Measurements from ENCODE around the gene ARMC2. TPM values are rescaled to one million over a fixed set of nuclear protein-coding genes. Genes with fewer than 3 reads are reported as not detected.

Gene ARMC2
- polyA plus RNA-seq, 1 of the 3 experiments (the other 2 are of a cell fraction) = 2.4 TPM

DNA sequence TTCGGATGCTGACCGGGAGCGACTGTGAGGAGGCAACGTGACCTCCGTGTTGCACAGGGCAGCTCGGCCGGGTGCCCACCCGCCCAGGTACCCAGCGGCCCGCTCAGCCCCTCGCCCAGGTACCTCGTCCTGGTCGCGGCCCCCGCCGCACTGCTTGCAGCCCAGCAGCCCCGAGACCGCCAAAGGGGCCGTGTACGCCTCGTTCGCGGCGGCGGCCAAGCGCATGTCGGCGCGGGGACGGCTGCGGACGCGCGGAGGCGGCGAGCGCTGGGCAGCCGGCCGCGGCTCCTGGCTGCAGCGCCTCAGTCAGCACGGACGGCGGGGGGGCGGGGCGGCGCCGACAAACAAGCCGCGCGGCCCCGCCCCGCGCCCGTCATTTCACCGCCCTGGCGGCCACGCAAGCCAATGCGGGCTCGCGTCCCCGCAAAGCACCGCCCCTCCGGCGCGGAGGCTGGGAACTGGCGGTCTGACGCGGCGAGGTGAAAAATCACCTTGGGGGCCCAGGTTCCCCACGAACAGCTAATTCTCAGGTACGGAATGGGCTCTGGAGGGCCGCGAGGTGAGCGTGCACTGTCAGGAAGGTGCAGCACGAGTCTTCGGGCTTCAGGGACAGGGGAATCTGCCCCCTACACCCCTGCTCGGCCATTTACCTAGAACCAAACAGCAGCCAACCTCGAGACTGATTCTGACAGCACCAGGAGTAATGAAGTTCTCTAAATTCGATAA lies 161.2 kb downstream of the ARMC2 start (continued):
- TF ChIP-seq, protein P1, sequence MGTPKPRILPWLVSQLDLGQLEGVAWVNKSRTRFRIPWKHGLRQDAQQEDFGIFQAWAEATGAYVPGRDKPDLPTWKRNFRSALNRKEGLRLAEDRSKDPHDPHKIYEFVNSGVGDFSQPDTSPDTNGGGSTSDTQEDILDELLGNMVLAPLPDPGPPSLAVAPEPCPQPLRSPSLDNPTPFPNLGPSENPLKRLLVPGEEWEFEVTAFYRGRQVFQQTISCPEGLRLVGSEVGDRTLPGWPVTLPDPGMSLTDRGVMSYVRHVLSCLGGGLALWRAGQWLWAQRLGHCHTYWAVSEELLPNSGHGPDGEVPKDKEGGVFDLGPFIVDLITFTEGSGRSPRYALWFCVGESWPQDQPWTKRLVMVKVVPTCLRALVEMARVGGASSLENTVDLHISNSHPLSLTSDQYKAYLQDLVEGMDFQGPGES (IDR thresholded peaks at IDR 0.05; ENCODE audit: low read depth, low read length) = no peak
- TF ChIP-seq TAF1 (IDR thresholded peaks at IDR 0.05; ENCODE audit: borderline replicate concordance, low read depth, low read length) (no peak), FOXJ3 (CRISPR knock-in tag; IDR thresholded peaks at IDR 0.05) (no peak; the same call in 1 of the 2 replicates), RXRA (IDR thresholded peaks at IDR 0.05; ENCODE audit: borderline replicate concordance, low read depth) (no peak), EZH2phosphoT487 (IDR thresholded peaks at IDR 0.05; ENCODE audit: borderline replicate concordance, low read depth) (no peak), GATA2 (CRISPR knock-in tag; IDR thresholded peaks at IDR 0.05) (no peak), EP300 (IDR thresholded peaks at IDR 0.05; ENCODE audit: borderline replicate concordance in 1 of 2, low read depth in 1 of 2, low read length in 1 of 2) (no peak), MEF2A (IDR thresholded peaks at IDR 0.05; ENCODE audit: borderline replicate concordance, low read depth) (no peak), SIN3A (IDR thresholded peaks at IDR 0.05; ENCODE audit: borderline replicate concordance, low read depth, low read length) (peak; percentile 62; the same call in 1 of the 2 replicates), CHD2 (IDR thresholded peaks at IDR 0.05; ENCODE audit: low read length, partially characterized antibody) (peak; percentile 55), RAD21 (IDR thresholded peaks at IDR 0.05; ENCODE audit: low read length) (no peak)
- TF ChIP-seq, protein P2, sequence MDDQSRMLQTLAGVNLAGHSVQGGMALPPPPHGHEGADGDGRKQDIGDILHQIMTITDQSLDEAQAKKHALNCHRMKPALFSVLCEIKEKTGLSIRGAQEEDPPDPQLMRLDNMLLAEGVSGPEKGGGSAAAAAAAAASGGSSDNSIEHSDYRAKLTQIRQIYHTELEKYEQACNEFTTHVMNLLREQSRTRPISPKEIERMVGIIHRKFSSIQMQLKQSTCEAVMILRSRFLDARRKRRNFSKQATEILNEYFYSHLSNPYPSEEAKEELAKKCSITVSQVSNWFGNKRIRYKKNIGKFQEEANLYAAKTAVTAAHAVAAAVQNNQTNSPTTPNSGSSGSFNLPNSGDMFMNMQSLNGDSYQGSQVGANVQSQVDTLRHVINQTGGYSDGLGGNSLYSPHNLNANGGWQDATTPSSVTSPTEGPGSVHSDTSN (IDR thresholded peaks at IDR 0.05) = peak; percentile 99
- TF ChIP-seq, protein P3, sequence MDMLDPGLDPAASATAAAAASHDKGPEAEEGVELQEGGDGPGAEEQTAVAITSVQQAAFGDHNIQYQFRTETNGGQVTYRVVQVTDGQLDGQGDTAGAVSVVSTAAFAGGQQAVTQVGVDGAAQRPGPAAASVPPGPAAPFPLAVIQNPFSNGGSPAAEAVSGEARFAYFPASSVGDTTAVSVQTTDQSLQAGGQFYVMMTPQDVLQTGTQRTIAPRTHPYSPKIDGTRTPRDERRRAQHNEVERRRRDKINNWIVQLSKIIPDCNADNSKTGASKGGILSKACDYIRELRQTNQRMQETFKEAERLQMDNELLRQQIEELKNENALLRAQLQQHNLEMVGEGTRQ (IDR thresholded peaks at IDR 0.05; ENCODE audit: borderline replicate concordance, low read depth, low read length) = no peak
- TF ChIP-seq, protein P4, sequence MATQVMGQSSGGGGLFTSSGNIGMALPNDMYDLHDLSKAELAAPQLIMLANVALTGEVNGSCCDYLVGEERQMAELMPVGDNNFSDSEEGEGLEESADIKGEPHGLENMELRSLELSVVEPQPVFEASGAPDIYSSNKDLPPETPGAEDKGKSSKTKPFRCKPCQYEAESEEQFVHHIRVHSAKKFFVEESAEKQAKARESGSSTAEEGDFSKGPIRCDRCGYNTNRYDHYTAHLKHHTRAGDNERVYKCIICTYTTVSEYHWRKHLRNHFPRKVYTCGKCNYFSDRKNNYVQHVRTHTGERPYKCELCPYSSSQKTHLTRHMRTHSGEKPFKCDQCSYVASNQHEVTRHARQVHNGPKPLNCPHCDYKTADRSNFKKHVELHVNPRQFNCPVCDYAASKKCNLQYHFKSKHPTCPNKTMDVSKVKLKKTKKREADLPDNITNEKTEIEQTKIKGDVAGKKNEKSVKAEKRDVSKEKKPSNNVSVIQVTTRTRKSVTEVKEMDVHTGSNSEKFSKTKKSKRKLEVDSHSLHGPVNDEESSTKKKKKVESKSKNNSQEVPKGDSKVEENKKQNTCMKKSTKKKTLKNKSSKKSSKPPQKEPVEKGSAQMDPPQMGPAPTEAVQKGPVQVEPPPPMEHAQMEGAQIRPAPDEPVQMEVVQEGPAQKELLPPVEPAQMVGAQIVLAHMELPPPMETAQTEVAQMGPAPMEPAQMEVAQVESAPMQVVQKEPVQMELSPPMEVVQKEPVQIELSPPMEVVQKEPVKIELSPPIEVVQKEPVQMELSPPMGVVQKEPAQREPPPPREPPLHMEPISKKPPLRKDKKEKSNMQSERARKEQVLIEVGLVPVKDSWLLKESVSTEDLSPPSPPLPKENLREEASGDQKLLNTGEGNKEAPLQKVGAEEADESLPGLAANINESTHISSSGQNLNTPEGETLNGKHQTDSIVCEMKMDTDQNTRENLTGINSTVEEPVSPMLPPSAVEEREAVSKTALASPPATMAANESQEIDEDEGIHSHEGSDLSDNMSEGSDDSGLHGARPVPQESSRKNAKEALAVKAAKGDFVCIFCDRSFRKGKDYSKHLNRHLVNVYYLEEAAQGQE (IDR thresholded peaks at IDR 0.05; ENCODE audit: low read depth, low read length) = no peak
